SKM-1 treated with dmso at 0.1 percent for 144 hours (cell line): ENCODE measurements around the gene SERPIND1.
"Not testable (repeated sequence)": the region's sequence is repeated elsewhere in the genome, so short reads cannot be mapped to it uniquely, and the experiment has no call there.

Experiments
- DNase-seq: peaks from one replicate; lab custom pipeline; 2025; ENCODE audit not compliant: unreplicated experiment; lab: John Stamatoyannopoulos, UW

The SERPIND1 gene

GRCh38 chr22:20773793-20774212 is at the start of gene SERPIND1:
SERPIND1 (plus strand) TSS chr22:20774113; CDS start chr22:20779313, 5,200 bp downstream.
- DNase-seq: no peak

GRCh38 chr22:20724676-20725454 is 49.0 kb upstream of the SERPIND1 start:
- no peak for DNase-seq

- DNase-seq: no peak
These were observed 47.8 kb upstream of the SERPIND1 start for GRCh38 chr22:20725987-20726558.

GRCh38 chr22:20727118-20728015 is 46.5 kb upstream of the SERPIND1 start:
- no peak for DNase-seq

GRCh38 chr22:20728523-20729190 is 45.3 kb upstream of the SERPIND1 start:
- DNase-seq: no peak

- DNase-seq: no peak
These were observed 44.7 kb upstream of the SERPIND1 start for GRCh38 chr22:20729194-20729593.

GRCh38 chr22:20732431-20732830 is 41.5 kb upstream of the SERPIND1 start:
- not testable (repeated sequence) for DNase-seq

- DNase-seq: not testable (repeated sequence)
These were observed 38.4 kb upstream of the SERPIND1 start for GRCh38 chr22:20735356-20736162.

GRCh38 chr22:20736891-20737290 is 37.0 kb upstream of the SERPIND1 start:
- not testable (repeated sequence) for DNase-seq

- peak; percentile 10 for DNase-seq
These were observed 35.4 kb upstream of the SERPIND1 start for GRCh38 chr22:20738394-20739089.

- no peak for DNase-seq
These were observed 33.5 kb upstream of the SERPIND1 start for GRCh38 chr22:20740222-20740951.

- DNase-seq: no peak
These were observed 32.8 kb upstream of the SERPIND1 start for GRCh38 chr22:20741008-20741633.

- DNase-seq: peak; percentile 20
These were observed 32.0 kb upstream of the SERPIND1 start for GRCh38 chr22:20741634-20742581.

GRCh38 chr22:20742764-20743163 is 31.1 kb upstream of the SERPIND1 start:
- no peak for DNase-seq

GRCh38 chr22:20744456-20744855 is 29.5 kb upstream of the SERPIND1 start:
- DNase-seq: no peak

GRCh38 chr22:20745119-20745518 is 28.8 kb upstream of the SERPIND1 start:
- no peak for DNase-seq

GRCh38 chr22:20746431-20747189 is 27.3 kb upstream of the SERPIND1 start:
- DNase-seq: no peak
